GM10847 (cell line): ENCODE measurements around the gene CCDC85A.

Source experiments
- POLR2A ChIP-seq: IDR thresholded peaks from 2 replicates; pipeline ENCODE4 v1.6.1; 2011; ENCODE audit not compliant: insufficient read length; ENCODE audit errors: extremely low read depth

Gene CCDC85A

GRCh38 chr2:56297671-56298070 lies 113.9 kb downstream of the CCDC85A start:
- no peak for TF ChIP-seq POLR2A

- TF ChIP-seq POLR2A, result no peak
Observed at GRCh38 chr2:56299171-56299691, 115.4 kb downstream of the CCDC85A start.

GRCh38 chr2:56309626-56310170 lies 125.9 kb downstream of the CCDC85A start:
- TF ChIP-seq POLR2A, result no peak

- TF ChIP-seq POLR2A, result no peak
Observed at GRCh38 chr2:56313500-56313921, 129.7 kb downstream of the CCDC85A start.

DNA sequence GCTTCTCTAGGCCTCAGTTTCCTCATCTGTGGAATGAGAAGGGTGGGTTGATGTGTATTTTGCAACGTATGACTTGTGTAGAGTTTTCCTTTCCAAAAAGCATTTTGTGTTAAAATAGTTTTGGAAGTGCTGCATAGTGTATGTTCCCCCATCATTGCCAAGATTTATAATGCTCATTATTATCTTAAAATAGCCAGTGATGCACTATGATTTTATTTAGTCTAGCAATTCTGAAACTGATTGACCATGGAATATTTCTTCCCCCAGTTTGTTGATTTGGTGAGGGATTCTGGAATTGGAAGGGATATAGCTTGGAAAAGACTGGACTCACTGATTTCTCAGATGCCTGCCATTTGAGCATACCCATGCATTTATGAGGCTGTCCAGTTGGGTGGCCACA lies 130.6 kb downstream of the CCDC85A start:
- no peak for TF ChIP-seq POLR2A

DNA sequence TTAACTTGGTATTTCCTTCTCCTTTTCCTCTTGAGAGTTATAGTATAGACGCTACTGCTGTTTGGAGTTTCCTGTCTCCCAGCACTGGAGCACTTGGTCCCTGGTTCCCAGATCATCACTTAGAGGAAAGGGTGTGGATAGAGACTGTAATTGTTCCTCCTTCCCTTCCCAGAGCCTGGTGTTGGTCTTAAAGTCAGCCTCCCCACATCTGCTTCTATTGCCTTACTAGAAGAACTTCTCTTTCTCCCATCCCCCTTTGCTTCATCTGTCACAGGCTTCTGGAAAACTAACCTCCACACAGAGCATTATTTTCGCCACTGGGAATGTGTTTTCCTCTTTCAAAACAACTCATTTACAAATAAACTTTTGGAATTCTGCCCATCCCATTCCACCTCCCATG lies 131.0 kb downstream of the CCDC85A start:
- TF ChIP-seq POLR2A, result no peak

DNA sequence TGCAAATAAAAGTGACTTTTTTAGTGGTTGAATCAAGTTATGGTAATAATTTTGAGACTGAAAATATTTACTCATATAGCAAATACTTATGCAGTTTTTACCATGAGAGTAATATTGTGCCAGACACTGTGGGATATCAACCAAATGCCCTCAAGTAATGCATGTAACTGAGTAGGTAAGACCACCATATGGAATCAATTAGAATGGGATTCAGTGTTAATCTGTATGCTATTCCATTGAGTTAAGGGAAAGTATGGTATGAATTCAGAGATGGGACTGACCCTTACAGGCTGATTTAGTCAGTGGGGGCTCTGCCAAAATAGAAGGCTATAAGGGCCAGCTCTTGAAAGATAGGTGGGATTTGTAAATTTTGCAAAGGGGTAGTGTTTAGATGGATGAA lies 131.6 kb downstream of the CCDC85A start:
- no peak for TF ChIP-seq POLR2A

GRCh38 chr2:56316011-56316410 lies 132.2 kb downstream of the CCDC85A start:
- TF ChIP-seq POLR2A, result no peak

- TF ChIP-seq POLR2A, result no peak
Observed at GRCh38 chr2:56318147-56318546, 134.4 kb downstream of the CCDC85A start.

- TF ChIP-seq POLR2A, result no peak
Observed at GRCh38 chr2:56325661-56326345, 142.0 kb downstream of the CCDC85A start.

GRCh38 chr2:56326346-56326741 lies 142.6 kb downstream of the CCDC85A start:
- TF ChIP-seq POLR2A, result no peak

DNA sequence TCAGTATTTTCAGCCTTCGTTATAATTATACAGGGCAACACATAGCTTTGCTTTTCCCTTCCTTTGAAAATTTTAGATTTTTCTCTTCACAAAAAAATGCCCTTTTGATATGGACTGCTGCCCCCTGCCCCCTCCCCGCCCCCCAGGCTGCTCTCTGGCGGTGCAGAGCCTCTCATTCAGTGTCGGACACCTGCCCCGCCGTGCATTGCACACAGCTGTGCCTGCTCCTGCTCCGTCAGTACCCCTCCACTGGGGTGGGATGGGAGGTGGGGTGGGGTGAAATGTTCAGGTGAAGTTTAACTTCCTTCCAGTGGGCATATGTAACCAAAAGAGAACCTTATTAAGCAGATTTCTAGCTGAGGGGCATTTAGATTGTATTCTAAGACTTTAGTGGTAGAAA lies 148.0 kb downstream of the CCDC85A start:
- no peak for TF ChIP-seq POLR2A

GRCh38 chr2:56333812-56334485 lies 150.2 kb downstream of the CCDC85A start:
- TF ChIP-seq POLR2A, result no peak

DNA sequence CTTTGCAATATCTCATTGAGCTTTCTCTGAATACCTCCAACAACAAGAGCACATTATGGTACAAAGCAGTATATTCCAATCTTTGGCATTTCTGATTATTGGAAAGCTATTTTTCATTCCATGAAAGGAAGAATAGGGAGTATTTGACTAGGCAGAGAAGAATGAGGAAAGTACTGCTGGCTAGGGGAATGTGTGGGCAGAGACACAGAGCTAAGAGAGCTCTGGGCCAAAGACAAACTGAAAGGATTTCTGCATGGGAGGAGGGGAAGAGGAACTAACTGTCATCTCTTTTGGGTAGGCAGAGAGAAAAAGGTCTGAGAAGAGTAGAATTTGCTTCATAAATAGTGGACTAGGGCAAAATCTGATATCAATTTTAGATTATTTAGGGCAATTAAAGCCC lies 150.8 kb downstream of the CCDC85A start:
- TF ChIP-seq POLR2A, result no peak

- no peak for TF ChIP-seq POLR2A
Observed at GRCh38 chr2:56335101-56335500, 151.3 kb downstream of the CCDC85A start.

GRCh38 chr2:56337342-56337741 lies 153.6 kb downstream of the CCDC85A start:
- TF ChIP-seq POLR2A, result no peak
